Upper lobe of left lung (tissue), 6 donors: Measurements from ENCODE around the gene SGSM2. TPM values are rescaled to one million over a fixed set of nuclear protein-coding genes. Genes with fewer than 3 reads are reported as not detected.
A peak's percentile ranks its signal among the peaks of the same experiment; 100 is the strongest.

Source experiments
- ATAC-seq, 2 donors: fragments of 200-7000 bp; cut with Tn5 transposase; one replicate each; pipeline ENCODE4 v1.9.1; 2022; ENCODE audit warnings: mild to moderate bottlenecking in 2 of 2, moderate library complexity in 2 of 2; ENCODE audit not compliant: low FRiP score in 2 of 2
- DNase-seq, 2 donors: peaks; one replicate each; pipeline ENCODE4 v3.0.0-alpha.2; 2019 to 2020
- H3K27ac ChIP-seq, 4 donors: fragments of 200-600 bp; sonication (generic); one replicate each; pipeline ENCODE4 v1.5.1; 2016 to 2019
- H3K27me3 ChIP-seq, 4 donors: fragments of 200-600 bp; sonication (generic); one replicate each; pipeline ENCODE4 v1.5.1; 2017 to 2019
- H3K36me3 ChIP-seq, 4 donors: fragments of 200-600 bp; sonication (generic); one replicate each; pipeline ENCODE4 v1.5.1; 2016 to 2019
- H3K4me1 ChIP-seq, 4 donors: fragments of 200-600 bp; sonication (generic); one replicate each; pipeline ENCODE4 v1.5.1; 2018 to 2019
- H3K4me3 ChIP-seq, 4 donors: fragments of 200-600 bp; sonication (generic); one replicate each; pipeline ENCODE4 v1.5.1; 2017 to 2019; ENCODE audit warnings: mild to moderate bottlenecking in 2 of 4, moderate library complexity in 1 of 4
- H3K9me3 ChIP-seq, 4 donors: fragments of 200-600 bp; sonication (generic); one replicate each; pipeline ENCODE4 v1.5.1; 2018 to 2019
- EP300 ChIP-seq, 4 donors: sonication (generic); formaldehyde crosslinking; IDR thresholded peaks; one replicate each; pipeline ENCODE4 v1.5.1; 2017; ENCODE audit warnings: antibody characterized with exemption in 4 of 4, control low read depth in 2 of 4
- POLR2A ChIP-seq, 4 donors: fragments of 450-650 bp; IDR thresholded peaks; one replicate each; pipeline ENCODE4 v1.5.1; 2016 to 2017; ENCODE audit warnings: antibody characterized with exemption in 4 of 4, mild to moderate bottlenecking in 2 of 4
- POLR2AphosphoS5 ChIP-seq, 2 donors: sonication (generic); formaldehyde crosslinking; IDR thresholded peaks; one replicate each; pipeline ENCODE4 v1.5.1; 2017; ENCODE audit warnings: antibody characterized with exemption in 2 of 2
- WGBS, 2 donors: methylation state at CpG; one replicate each; pipeline ENCODE4 v1.1.5; 2017 to 2018; 5-methylcytosine and 5-hydroxymethylcytosine counted together
- total RNA-seq, 6 donors: library from RNA; depleted of rRNA in 4 of 6; stranded (reverse); fragments of >200 nt in 4 of 6; gene quantifications; one replicate each; pipeline versions ENCODE4 v1.1.0 to v1.2.1, GENCODE V29; 2016 to 2021
- TF ChIP-seq, protein P1 (sequence below), 6 experiments: fragments of 450-650 bp in 4 of 6; fragments of 200-600 bp in 2 of 6; sonication (generic) in 2 of 6; IDR thresholded peaks; one replicate each; pipeline ENCODE4 v1.5.1; 2016 to 2019; ENCODE audit warnings: antibody characterized with exemption in 6 of 6
- donor health status: DM: no; HTN: no; CAD: no; lungs with moderate emphysema.
- donor health status: DM: no; HTN: yes; CAD: no; lungs with severe emphysema.

The SGSM2 gene
- total RNA-seq, 6 donors from 2014 or later, result 53.1 to 313 (median 60.1) TPM

DNA sequence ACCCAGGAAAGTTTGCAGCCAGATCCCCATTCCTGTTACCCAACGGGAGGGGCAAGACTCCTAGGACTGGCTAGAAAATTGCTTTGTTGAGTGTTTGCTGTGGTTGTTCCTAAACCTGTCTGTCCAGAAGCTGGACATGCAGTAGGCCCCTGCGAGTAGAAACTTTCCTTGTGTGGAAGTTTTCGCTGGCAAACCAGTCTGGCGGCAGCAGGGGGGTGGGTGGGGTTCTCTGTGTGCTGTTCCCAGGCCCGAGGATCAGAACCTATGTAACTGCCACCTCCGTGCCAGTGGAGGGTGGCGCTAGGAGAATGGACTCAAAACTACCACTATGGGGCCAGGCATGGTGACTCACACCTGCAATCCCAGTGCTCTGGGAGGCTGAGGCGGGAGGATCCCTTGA lies 9.2 kb downstream of the SGSM2 start:
- Histone ChIP-seq H3K4me3 (no peak overlapping the region), H3K4me1 (peaks cover 0 to 25% (median 0%) of the 10 kb centered on the region in 4 donors), H3K27me3 (no peaks in the 10 kb centered on the region), H3K9me3 (no peaks in the 10 kb centered on the region), H3K27ac (peak overlapping the region; percentile 4 to 77 (median 56)), H3K36me3 (peaks cover 0 to 27% (median 4%) of the 10 kb centered on the region in 4 donors)
- WGBS, 2 donors, result 56 to 65% methylated on average over 7 to 8 of the region's 8 CpGs
- peak; percentile 10 to 77 for ATAC-seq
- TF ChIP-seq, protein P1, sequence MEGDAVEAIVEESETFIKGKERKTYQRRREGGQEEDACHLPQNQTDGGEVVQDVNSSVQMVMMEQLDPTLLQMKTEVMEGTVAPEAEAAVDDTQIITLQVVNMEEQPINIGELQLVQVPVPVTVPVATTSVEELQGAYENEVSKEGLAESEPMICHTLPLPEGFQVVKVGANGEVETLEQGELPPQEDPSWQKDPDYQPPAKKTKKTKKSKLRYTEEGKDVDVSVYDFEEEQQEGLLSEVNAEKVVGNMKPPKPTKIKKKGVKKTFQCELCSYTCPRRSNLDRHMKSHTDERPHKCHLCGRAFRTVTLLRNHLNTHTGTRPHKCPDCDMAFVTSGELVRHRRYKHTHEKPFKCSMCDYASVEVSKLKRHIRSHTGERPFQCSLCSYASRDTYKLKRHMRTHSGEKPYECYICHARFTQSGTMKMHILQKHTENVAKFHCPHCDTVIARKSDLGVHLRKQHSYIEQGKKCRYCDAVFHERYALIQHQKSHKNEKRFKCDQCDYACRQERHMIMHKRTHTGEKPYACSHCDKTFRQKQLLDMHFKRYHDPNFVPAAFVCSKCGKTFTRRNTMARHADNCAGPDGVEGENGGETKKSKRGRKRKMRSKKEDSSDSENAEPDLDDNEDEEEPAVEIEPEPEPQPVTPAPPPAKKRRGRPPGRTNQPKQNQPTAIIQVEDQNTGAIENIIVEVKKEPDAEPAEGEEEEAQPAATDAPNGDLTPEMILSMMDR (IDR thresholded peaks at IDR 0.05), result no peak
- TF ChIP-seq POLR2AphosphoS5 (IDR thresholded peaks at IDR 0.05) (no peak), EP300 (IDR thresholded peaks at IDR 0.05) (no peak), POLR2A (IDR thresholded peaks at IDR 0.05) (no peak)
- DNase-seq, result peak in 1 of 2 donors; percentile 73

- DNase-seq (peak in 1 of 2 donors; percentile 65), ATAC-seq (peak; percentile 41 to 72)
- Histone ChIP-seq H3K4me3 (no peak overlapping the region), H3K27me3 (no peaks in the 10 kb centered on the region), H3K36me3 (peaks cover 0 to 17% (median 4%) of the 10 kb centered on the region in 4 donors), H3K4me1 (peaks cover 0 to 25% (median under 1%) of the 10 kb centered on the region in 4 donors), H3K27ac (peak overlapping the region in 1 of 4 donors; percentile 48), H3K9me3 (no peaks in the 10 kb centered on the region)
- WGBS, 2 donors, result 74 to 81% methylated on average over 11 of the region's 11 CpGs
- TF ChIP-seq, protein P1 (IDR thresholded peaks at IDR 0.05), result no peak
- TF ChIP-seq EP300 (IDR thresholded peaks at IDR 0.05), result no peak
- no peak for TF ChIP-seq POLR2A (IDR thresholded peaks at IDR 0.05)
- TF ChIP-seq POLR2AphosphoS5 (IDR thresholded peaks at IDR 0.05), result no peak
These were observed 10.7 kb downstream of the SGSM2 start for GRCh38 chr17:2347805-2348685.

DNA sequence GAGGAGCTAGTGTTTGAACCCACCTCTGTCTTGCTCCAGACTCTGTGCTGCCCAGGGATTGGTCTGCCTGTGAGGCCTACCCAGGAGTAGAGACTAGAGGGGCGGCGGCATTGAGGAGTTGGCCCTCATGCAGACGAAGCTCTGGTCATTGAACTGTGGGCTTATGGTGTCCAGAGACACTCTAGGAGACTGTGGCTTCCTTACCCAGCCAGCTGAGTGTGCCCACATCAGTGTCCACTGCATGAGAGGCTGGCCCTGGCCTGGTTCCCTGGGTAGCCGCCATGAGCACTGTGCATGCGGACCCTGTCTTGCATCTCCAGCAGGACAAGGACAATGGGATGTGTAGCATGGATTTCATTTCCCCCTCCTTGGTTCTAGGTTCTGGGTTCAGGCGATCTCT lies 14.0 kb downstream of the SGSM2 start:
- TF ChIP-seq POLR2A (IDR thresholded peaks at IDR 0.05) (no peak), POLR2AphosphoS5 (IDR thresholded peaks at IDR 0.05) (no peak), EP300 (IDR thresholded peaks at IDR 0.05) (no peak)
- TF ChIP-seq, protein P1 (IDR thresholded peaks at IDR 0.05), result no peak

GRCh38 chr17:2354311-2354710 lies 17.0 kb downstream of the SGSM2 start:
- peaks cover 0 to 5% (median 0%) of the 10 kb centered on the region in 4 donors for H3K4me1 ChIP-seq
- no peaks in the 10 kb centered on the region for H3K27me3 ChIP-seq
- DNase-seq (no peak), ATAC-seq (no peak)
- peaks cover 0 to 4% (median 0%) of the 10 kb centered on the region in 4 donors for H3K36me3 ChIP-seq
- 88 to 91% methylated on average over 8 of the region's 8 CpGs for WGBS, 2 donors
- no peak overlapping the region for H3K4me3 ChIP-seq
- H3K9me3 ChIP-seq, result no peaks in the 10 kb centered on the region
- H3K27ac ChIP-seq, result no peak overlapping the region
- TF ChIP-seq EP300 (IDR thresholded peaks at IDR 0.05) (no peak), POLR2A (IDR thresholded peaks at IDR 0.05) (no peak), POLR2AphosphoS5 (IDR thresholded peaks at IDR 0.05) (no peak)
- TF ChIP-seq, protein P1 (IDR thresholded peaks at IDR 0.05), result no peak

More for the DNA sequence above, 14.0 kb downstream of the SGSM2 start:
- no peak for ATAC-seq
- no peaks in the 10 kb centered on the region for H3K27me3 ChIP-seq
- no peak for DNase-seq
- no peaks in the 10 kb centered on the region for H3K36me3 ChIP-seq
- no peak overlapping the region for H3K27ac ChIP-seq
- WGBS, 2 donors, result 98 to 99% methylated on average over 4 to 6 of the region's 6 CpGs
- no peaks in the 10 kb centered on the region for H3K9me3 ChIP-seq
- H3K4me3 ChIP-seq, result no peak overlapping the region
- H3K4me1 ChIP-seq, result peaks cover 0 to 14% (median 2%) of the 10 kb centered on the region in 4 donors
